HG02763 (cell line): Measurements from ENCODE around the gene NLRC5.
"Not testable (repeated sequence)": the region's sequence is repeated elsewhere in the genome, so short reads cannot be mapped to it uniquely, and the experiment has no call there.

Experiments
- ATAC-seq: cut with Tn5 transposase; IDR thresholded peaks from one replicate; pipeline ENCODE4 v1.9.1; 2021; ENCODE audit warnings: mild to moderate bottlenecking, moderate library complexity; ENCODE audit not compliant: unreplicated experiment

NLRC5 gene

GRCh38 chr16:57093666-57094564 lies 104.6 kb downstream of the NLRC5 start:
- ATAC-seq, result no peak

GRCh38 chr16:57094911-57095310 lies 105.6 kb downstream of the NLRC5 start:
- no peak for ATAC-seq

- no peak for ATAC-seq
These were observed 106.8 kb downstream of the NLRC5 start for GRCh38 chr16:57096192-57096591.

GRCh38 chr16:57096793-57097192 lies 107.4 kb downstream of the NLRC5 start:
- ATAC-seq, result no peak

GRCh38 chr16:57098188-57098841 lies 109.0 kb downstream of the NLRC5 start:
- ATAC-seq, result no peak

GRCh38 chr16:57099965-57100364 lies 110.6 kb downstream of the NLRC5 start:
- not testable (repeated sequence) for ATAC-seq

- ATAC-seq, result no peak
These were observed 111.1 kb downstream of the NLRC5 start for GRCh38 chr16:57100445-57100844.

- ATAC-seq, result no peak
These were observed 113.8 kb downstream of the NLRC5 start for GRCh38 chr16:57102888-57103851.

- no peak for ATAC-seq
These were observed 115.3 kb downstream of the NLRC5 start for GRCh38 chr16:57104706-57105105.

- ATAC-seq, result no peak
These were observed 115.8 kb downstream of the NLRC5 start for GRCh38 chr16:57105184-57105583.

GRCh38 chr16:57106767-57107166 lies 117.4 kb downstream of the NLRC5 start:
- ATAC-seq, result no peak

GRCh38 chr16:57107321-57107922 lies 118.1 kb downstream of the NLRC5 start:
- ATAC-seq, result no peak

- ATAC-seq, result no peak
These were observed 119.1 kb downstream of the NLRC5 start for GRCh38 chr16:57108432-57108831.

GRCh38 chr16:57109259-57110105 lies 120.1 kb downstream of the NLRC5 start:
- ATAC-seq, result not testable (repeated sequence)

GRCh38 chr16:57110937-57111336 lies 121.6 kb downstream of the NLRC5 start:
- no peak for ATAC-seq

GRCh38 chr16:57111420-57111819 lies 122.1 kb downstream of the NLRC5 start:
- no peak for ATAC-seq

GRCh38 chr16:57112403-57113041 lies 123.2 kb downstream of the NLRC5 start:
- ATAC-seq, result no peak

- no peak for ATAC-seq
These were observed 123.7 kb downstream of the NLRC5 start for GRCh38 chr16:57113042-57113453.

GRCh38 chr16:57113664-57114063 lies 124.3 kb downstream of the NLRC5 start:
- ATAC-seq, result no peak
